Measurements from ENCODE around the gene SLC38A8.

DNA sequence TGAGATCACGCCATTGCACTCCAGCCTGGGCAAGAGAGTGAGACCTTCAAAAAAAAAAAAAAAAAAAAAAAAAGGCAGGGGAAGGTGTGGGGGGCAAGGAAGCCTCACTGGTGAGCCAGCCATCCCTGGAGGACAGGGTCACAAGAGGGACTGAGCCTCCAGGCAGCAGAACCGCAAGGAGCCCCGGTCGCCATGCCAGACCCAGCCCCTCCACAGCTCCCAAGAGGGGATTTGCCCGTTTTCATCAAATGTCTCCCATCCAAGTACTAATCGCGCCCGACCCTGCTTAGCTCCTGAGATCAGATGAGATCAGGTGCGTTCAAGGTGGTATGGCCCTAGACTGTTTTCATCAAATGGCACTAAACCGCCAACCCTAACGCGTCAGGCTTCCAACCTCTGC, 2.9 kb downstream of the SLC38A8 start:
- TF ChIP-seq POLR2AphosphoS5 (IDR thresholded peaks at IDR 0.05; ENCODE audit: borderline replicate concordance, low read depth, low read length) (no peak), FOXP2 (optimal IDR thresholded peaks at IDR 0.05; ENCODE audit: control extremely low read depth, extremely low read length, insufficient read depth) (no peak), EZH2 (IDR thresholded peaks at IDR 0.05) (no peak)
